HEK293T (cell line): ENCODE data around the gene TBC1D24.
"Not testable (repeated sequence)": the region's sequence is repeated elsewhere in the genome, so short reads cannot be mapped to it uniquely, and the experiment has no call there.

ENCODE experiments used
- CTBP1 ChIP-seq: fragments of 450-650 bp; IDR thresholded peaks from 2 replicates; pipeline ENCODE4 v1.6.1; 2016; ENCODE audit warnings: borderline replicate concordance
- FOXK2 ChIP-seq: fragments of 450-650 bp; IDR thresholded peaks from 2 replicates; pipeline ENCODE4 v1.6.1; 2016; ENCODE audit warnings: mild to moderate bottlenecking
- SUZ12 ChIP-seq: fragments of 450-650 bp; IDR thresholded peaks from 2 replicates; pipeline ENCODE4 v1.6.1; 2016; ENCODE audit warnings: mild to moderate bottlenecking

DNA sequence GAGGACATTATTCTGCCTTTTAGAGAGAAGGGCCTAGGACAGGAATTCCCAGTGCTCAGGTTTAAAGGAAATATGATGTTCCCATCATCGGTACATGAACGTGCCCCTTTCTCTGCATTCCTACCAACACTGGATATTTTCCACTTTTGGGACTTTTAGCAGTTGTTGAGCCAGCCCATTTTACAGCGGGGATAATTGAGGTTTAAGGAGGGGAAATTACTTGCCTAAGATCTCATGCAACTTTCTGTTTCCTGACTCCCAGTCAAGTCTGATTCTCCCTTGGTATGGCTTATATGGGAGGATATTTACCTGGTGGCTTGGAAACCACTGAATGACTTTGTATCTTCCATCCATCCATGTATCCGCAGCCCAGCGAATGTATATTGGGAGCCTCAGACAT is 59.4 kb downstream of the TBC1D24 start:
- TF ChIP-seq FOXK2, SUZ12, CTBP1: not testable (repeated sequence)
